CD4-positive, CD25-positive, alpha-beta regulatory T cell (primary cell): ENCODE measurements around the gene TSSK2. TPM values are rescaled to one million over a fixed set of nuclear protein-coding genes. Genes with fewer than 3 reads are reported as not detected.
A peak's percentile ranks its signal among the peaks of the same experiment; 100 is the strongest.
"Not testable (repeated sequence)": the region's sequence is repeated elsewhere in the genome, so short reads cannot be mapped to it uniquely, and the experiment has no call there.

Source experiments
- ATAC-seq, 2 donors: fragments of 150-1000 bp; cut with Tn5 transposase; one replicate each; pipeline ENCODE4 v1.10.0; 2021; ENCODE audit warnings: low read depth in 2 of 2, moderate number of reproducible peaks in 2 of 2, moderate library complexity in 1 of 2
- DNase-seq, 3 donors: peaks; one replicate each; pipeline versions ENCODE4 v3.0.0 to v3.0.0-alpha.2; 2012 to 2022; ENCODE audit warnings: mixed read lengths in 1 of 3
- H3K27ac ChIP-seq: one replicate; pipeline ENCODE4 v1.7.0; 2013; ENCODE audit warnings: mild to moderate bottlenecking, low read length; ENCODE audit not compliant: insufficient read depth, poor library complexity, severe bottlenecking
- H3K27me3 ChIP-seq: one replicate; pipeline ENCODE4 v1.7.0; 2013; ENCODE audit warnings: low read length; ENCODE audit not compliant: control insufficient read depth, insufficient read depth
- H3K36me3 ChIP-seq: one replicate; pipeline ENCODE4 v1.7.0; 2013; ENCODE audit warnings: mild to moderate bottlenecking, low read length, moderate library complexity; ENCODE audit not compliant: control insufficient read depth, insufficient read depth
- H3K4me1 ChIP-seq: 2 replicates; pipeline ENCODE4 v1.7.0; 2013; ENCODE audit warnings: mild to moderate bottlenecking, low read length; ENCODE audit not compliant: insufficient read depth, control insufficient read depth, poor library complexity, severe bottlenecking
- H3K4me3 ChIP-seq: one replicate; pipeline ENCODE4 v1.7.0; 2013; ENCODE audit warnings: low read depth, mild to moderate bottlenecking, low read length, moderate library complexity
- H3K9me3 ChIP-seq, 2 experiments: 1 replicate in 1 of 2; 2 replicates in 1 of 2; pipeline ENCODE4 v1.7.0; 2013; ENCODE audit warnings: low read length in 2 of 2, mild to moderate bottlenecking in 1 of 2, moderate library complexity in 1 of 2; ENCODE audit not compliant: control insufficient read depth in 2 of 2
- H3K27ac Mint-ChIP-seq, 3 donors: one replicate each; pipeline ENCODE4 v1.8.0; 2020 to 2022; ENCODE audit warnings: mild to moderate bottlenecking in 3 of 3, mixed read lengths in 3 of 3, moderate library complexity in 2 of 3
- H3K27me3 Mint-ChIP-seq: one replicate; pipeline ENCODE4 v1.8.0; 2022; ENCODE audit warnings: mild to moderate bottlenecking, mixed read lengths
- H3K36me3 Mint-ChIP-seq: one replicate; pipeline ENCODE4 v1.8.0; 2020; ENCODE audit warnings: mixed read lengths
- H3K4me1 Mint-ChIP-seq, 4 donors: one replicate each; pipeline ENCODE4 v1.8.0; 2020 to 2022; ENCODE audit warnings: mixed read lengths in 4 of 4, mild to moderate bottlenecking in 1 of 4
- H3K4me3 Mint-ChIP-seq, 4 donors: one replicate each; pipeline ENCODE4 v1.8.0; 2020 to 2022; ENCODE audit warnings: mild to moderate bottlenecking in 4 of 4, mixed read lengths in 4 of 4, moderate library complexity in 3 of 4
- H3K9me3 Mint-ChIP-seq, 7 donors: one replicate each; pipeline ENCODE4 v1.8.0; 2020 to 2022; ENCODE audit warnings: mixed read lengths in 7 of 7, mild to moderate bottlenecking in 3 of 7, moderate library complexity in 2 of 7
- polyA plus RNA-seq, 4 donors: library from polyadenylated mRNA; unstranded; fragments of 300-500 nt; fragmentation: Illumina TruSeq; gene quantifications; one replicate each; pipeline ENCODE4 v1.2.3, GENCODE V29; 2021
- total RNA-seq: library from RNA; stranded (reverse); gene quantifications from one replicate; pipeline ENCODE4 v1.2.3, GENCODE V29; 2022

TSSK2 gene
- total RNA-seq: not detected
- polyA plus RNA-seq: not detected

- Histone ChIP-seq H3K9me3 (no peaks in the 10 kb centered on the region), H3K4me1 (no peaks in the 10 kb centered on the region), H3K27ac (no peak within 1 kb of the TSS), H3K27me3 (no peaks in the 10 kb centered on the region), H3K4me3 (no peak within 1 kb of the TSS), H3K36me3 (peaks cover 34% of the 10 kb centered on the region)
- Mint-ChIP-seq H3K27me3 (no peaks in the 10 kb centered on the region), H3K27ac (no peak within 1 kb of the TSS), H3K4me1 (no peaks in the 10 kb centered on the region), H3K9me3 (no peaks in the 10 kb centered on the region), H3K4me3 (no peak within 1 kb of the TSS), H3K36me3 (peaks cover 12% of the 10 kb centered on the region)
- ATAC-seq (no peak), DNase-seq (no peak)
These were observed at the start of gene TSSK2 for GRCh38 chr22:19130959-19131684. Gene TSSK2 (plus strand): TSS chr22:19131308. CDS start chr22:19131400, 92 bp downstream.

- DNase-seq (no peak), ATAC-seq (no peak)
- peaks cover 22% of the 10 kb centered on the region for H3K36me3 Mint-ChIP-seq
- no peak overlapping the region for H3K27ac ChIP-seq
- no peaks in the 10 kb centered on the region for H3K27me3 Mint-ChIP-seq
- H3K9me3 ChIP-seq: no peaks in the 10 kb centered on the region
- no peaks in the 10 kb centered on the region for H3K27me3 ChIP-seq
- peaks cover 5 to 29% (median 17%) of the 10 kb centered on the region in 4 donors for H3K4me1 Mint-ChIP-seq
- no peak overlapping the region for H3K27ac Mint-ChIP-seq
- peaks cover 50% of the 10 kb centered on the region for H3K36me3 ChIP-seq
- H3K4me1 ChIP-seq: no peaks in the 10 kb centered on the region
- no peak overlapping the region for H3K4me3 ChIP-seq
- no peak overlapping the region for H3K4me3 Mint-ChIP-seq
- no peaks in the 10 kb centered on the region for H3K9me3 Mint-ChIP-seq
These were observed 49.8 kb upstream of the TSSK2 start for GRCh38 chr22:19081351-19081750.

- DNase-seq (no peak), ATAC-seq (no peak)
- Histone ChIP-seq H3K27ac (no peak overlapping the region), H3K4me1 (no peaks in the 10 kb centered on the region), H3K9me3 (no peaks in the 10 kb centered on the region), H3K36me3 (peaks cover 57% of the 10 kb centered on the region), H3K27me3 (no peaks in the 10 kb centered on the region), H3K4me3 (no peak overlapping the region)
- no peaks in the 10 kb centered on the region for H3K9me3 Mint-ChIP-seq
- H3K27ac Mint-ChIP-seq: no peak overlapping the region
- peaks cover 26% of the 10 kb centered on the region for H3K36me3 Mint-ChIP-seq
- peaks cover 5 to 34% (median 22%) of the 10 kb centered on the region in 4 donors for H3K4me1 Mint-ChIP-seq
- no peak overlapping the region for H3K4me3 Mint-ChIP-seq
- no peaks in the 10 kb centered on the region for H3K27me3 Mint-ChIP-seq
These were observed 49.0 kb upstream of the TSSK2 start for GRCh38 chr22:19082101-19082500.

- peaks cover 27% of the 10 kb centered on the region for H3K36me3 Mint-ChIP-seq
- Histone ChIP-seq H3K36me3 (peaks cover 60% of the 10 kb centered on the region), H3K9me3 (no peaks in the 10 kb centered on the region)
These were observed 48.3 kb upstream of the TSSK2 start for GRCh38 chr22:19082793-19083192.

DNA sequence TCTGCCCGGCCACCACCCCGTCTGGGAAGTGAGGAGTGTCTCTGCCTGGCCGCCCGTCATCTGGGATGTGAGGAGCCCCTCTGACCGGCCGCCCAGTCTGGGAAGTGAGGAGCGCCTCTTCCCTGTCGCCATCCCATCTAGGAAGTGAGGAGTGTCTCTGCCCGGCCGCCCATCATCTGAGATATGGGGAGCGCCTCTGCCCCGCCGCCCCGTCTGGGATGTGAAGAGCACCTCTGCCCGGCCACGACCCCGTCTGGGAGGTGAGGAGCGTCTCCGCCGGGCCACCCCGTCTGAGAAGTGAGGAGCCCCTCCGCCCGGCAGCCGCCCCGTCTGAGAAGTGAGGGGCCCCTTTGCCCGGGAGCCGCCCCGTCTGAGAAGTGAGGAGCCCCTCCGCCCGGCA lies 47.0 kb upstream of the TSSK2 start:
- H3K27ac Mint-ChIP-seq, DNase-seq, H3K9me3 ChIP-seq, H3K27me3 ChIP-seq, H3K4me3 ChIP-seq, H3K9me3 Mint-ChIP-seq, H3K27ac ChIP-seq, H3K27me3 Mint-ChIP-seq, H3K4me1 ChIP-seq, ATAC-seq: not testable (repeated sequence)
- Mint-ChIP-seq H3K36me3 (peaks cover 34% of the 10 kb centered on the region), H3K4me3 (peak overlapping the region in 1 of 4 donors; percentile 68), H3K4me1 (peaks cover under 1 to 35% (median 31%) of the 10 kb centered on the region in 4 donors)
- peaks cover 71% of the 10 kb centered on the region for H3K36me3 ChIP-seq

More at GRCh38 chr22:19082793-19083192, 48.3 kb upstream of the TSSK2 start:
- Mint-ChIP-seq H3K9me3 (no peaks in the 10 kb centered on the region), H3K4me1 (peaks cover 5 to 34% (median 23%) of the 10 kb centered on the region in 4 donors), H3K27ac (peak overlapping the region in 1 of 3 donors; percentile 41), H3K4me3 (no peak overlapping the region), H3K27me3 (no peaks in the 10 kb centered on the region)
- no peaks in the 10 kb centered on the region for H3K4me1 ChIP-seq
- no peak for ATAC-seq
- no peak for DNase-seq
- H3K4me3 ChIP-seq: no peak overlapping the region
- no peaks in the 10 kb centered on the region for H3K27me3 ChIP-seq
- H3K27ac ChIP-seq: no peak overlapping the region

DNA sequence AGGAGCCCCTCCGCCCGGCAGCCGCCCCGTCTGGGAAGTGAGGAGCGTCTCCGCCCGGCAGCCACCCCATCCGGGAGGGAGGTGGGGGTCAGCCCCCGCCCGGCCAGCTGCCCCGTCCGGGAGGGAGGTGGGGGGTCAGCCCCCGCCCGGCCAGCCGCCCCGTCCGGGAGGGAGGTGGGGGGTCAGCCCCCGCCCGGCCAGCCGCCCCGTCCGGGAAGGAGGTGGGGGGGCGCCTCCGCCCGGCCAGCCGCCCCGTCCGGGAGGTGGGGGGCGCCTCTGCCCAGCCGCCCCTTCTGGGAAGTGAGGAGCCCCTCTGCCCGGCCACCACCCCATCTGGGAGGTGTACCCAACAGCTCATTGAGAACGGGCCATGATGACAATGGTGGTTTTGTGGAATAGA lies 46.5 kb upstream of the TSSK2 start:
- H3K27ac Mint-ChIP-seq, DNase-seq, H3K9me3 ChIP-seq, H3K27ac ChIP-seq, H3K27me3 Mint-ChIP-seq, H3K4me1 ChIP-seq, ATAC-seq, H3K4me3 Mint-ChIP-seq, H3K9me3 Mint-ChIP-seq, H3K27me3 ChIP-seq, H3K4me3 ChIP-seq: not testable (repeated sequence)
- Mint-ChIP-seq H3K36me3 (peaks cover 35% of the 10 kb centered on the region), H3K4me1 (peaks cover 0 to 38% (median 31%) of the 10 kb centered on the region in 4 donors)
- peaks cover 71% of the 10 kb centered on the region for H3K36me3 ChIP-seq

DNA sequence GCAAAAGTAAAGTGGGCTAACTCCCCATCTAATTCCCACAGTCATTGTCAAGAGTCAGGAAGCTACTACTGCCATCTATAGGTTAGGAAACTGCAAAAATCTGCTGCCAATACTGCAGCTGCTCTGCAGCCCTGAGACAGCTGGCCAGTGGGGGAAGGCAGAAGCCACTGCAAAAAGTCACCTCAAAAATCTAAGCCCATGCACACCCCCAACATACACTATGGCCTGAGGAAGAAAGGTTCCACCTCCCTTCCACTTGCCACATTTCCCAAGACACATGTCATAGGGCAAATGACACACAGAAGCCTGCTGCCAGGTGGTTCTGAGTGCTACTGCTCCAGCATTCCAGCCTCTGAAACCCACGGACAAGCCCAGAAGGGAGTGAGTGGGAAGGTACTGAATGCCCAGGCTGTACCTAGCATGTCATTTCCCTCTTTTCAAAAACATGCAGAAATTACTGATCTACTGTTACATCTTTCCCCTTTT lies 45.8 kb upstream of the TSSK2 start:
- Histone ChIP-seq H3K36me3 (peaks cover 64% of the 10 kb centered on the region), H3K27ac (no peak overlapping the region), H3K4me1 (no peaks in the 10 kb centered on the region), H3K9me3 (no peaks in the 10 kb centered on the region), H3K27me3 (no peaks in the 10 kb centered on the region), H3K4me3 (no peak overlapping the region)
- Mint-ChIP-seq H3K9me3 (no peaks in the 10 kb centered on the region), H3K27me3 (no peaks in the 10 kb centered on the region), H3K4me3 (no peak overlapping the region), H3K27ac (peak overlapping the region in 2 of 3 donors; percentile 50 to 69), H3K4me1 (peaks cover 4 to 43% (median 34%) of the 10 kb centered on the region in 4 donors), H3K36me3 (peaks cover 35% of the 10 kb centered on the region)
- DNase-seq: peak in 1 of 3 donors; percentile 14
- ATAC-seq: no peak

- H3K36me3 Mint-ChIP-seq: peaks cover 35% of the 10 kb centered on the region
- H3K4me1 Mint-ChIP-seq: peaks cover 10 to 46% (median 33%) of the 10 kb centered on the region in 4 donors
- H3K4me3 Mint-ChIP-seq: no peak overlapping the region
- no peaks in the 10 kb centered on the region for H3K9me3 Mint-ChIP-seq
- Histone ChIP-seq H3K27ac (no peak overlapping the region), H3K9me3 (no peaks in the 10 kb centered on the region), H3K27me3 (no peaks in the 10 kb centered on the region), H3K36me3 (peaks cover 53% of the 10 kb centered on the region), H3K4me3 (no peak overlapping the region), H3K4me1 (no peaks in the 10 kb centered on the region)
- DNase-seq (no peak), ATAC-seq (no peak)
- H3K27ac Mint-ChIP-seq: peak overlapping the region; percentile 31 to 64 (median 56)
- H3K27me3 Mint-ChIP-seq: no peaks in the 10 kb centered on the region
These were observed 44.7 kb upstream of the TSSK2 start for GRCh38 chr22:19086417-19086816.
